ENCODE data around the gene EHD4.

DNA sequence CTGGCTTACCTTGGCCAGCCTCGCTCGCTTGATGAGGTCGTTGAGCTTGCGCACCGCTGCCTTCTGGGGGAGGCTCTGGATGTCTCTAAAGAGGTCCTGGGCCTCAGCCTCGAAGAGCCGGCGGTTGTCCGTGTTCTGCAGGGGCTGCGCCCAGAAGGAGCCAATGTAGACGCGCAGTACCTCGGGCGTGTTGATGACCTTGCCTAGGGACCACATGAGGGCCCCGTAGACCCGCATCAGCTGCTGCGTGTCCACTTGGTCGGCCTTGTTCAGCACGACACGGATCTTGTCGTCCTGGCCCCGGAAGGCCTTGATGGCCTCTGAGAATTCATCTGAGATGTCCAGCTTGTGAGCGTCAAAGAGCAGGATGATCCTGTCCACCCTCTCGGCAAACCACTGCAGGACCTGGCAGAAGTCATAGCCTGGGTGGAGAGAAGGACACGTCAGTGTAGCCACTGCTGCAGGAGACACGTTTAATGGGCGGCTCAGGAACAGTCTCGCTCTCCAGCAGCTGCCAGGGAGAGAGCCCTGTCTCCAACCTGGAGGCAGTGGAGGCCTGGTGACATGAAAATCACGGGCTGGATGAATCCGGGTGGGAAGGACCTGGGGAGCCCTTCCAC is 53.0 kb downstream of the EHD4 start:
- no peak for TF ChIP-seq POLR2A (IDR thresholded peaks at IDR 0.05)
- TF ChIP-seq, protein P1, sequence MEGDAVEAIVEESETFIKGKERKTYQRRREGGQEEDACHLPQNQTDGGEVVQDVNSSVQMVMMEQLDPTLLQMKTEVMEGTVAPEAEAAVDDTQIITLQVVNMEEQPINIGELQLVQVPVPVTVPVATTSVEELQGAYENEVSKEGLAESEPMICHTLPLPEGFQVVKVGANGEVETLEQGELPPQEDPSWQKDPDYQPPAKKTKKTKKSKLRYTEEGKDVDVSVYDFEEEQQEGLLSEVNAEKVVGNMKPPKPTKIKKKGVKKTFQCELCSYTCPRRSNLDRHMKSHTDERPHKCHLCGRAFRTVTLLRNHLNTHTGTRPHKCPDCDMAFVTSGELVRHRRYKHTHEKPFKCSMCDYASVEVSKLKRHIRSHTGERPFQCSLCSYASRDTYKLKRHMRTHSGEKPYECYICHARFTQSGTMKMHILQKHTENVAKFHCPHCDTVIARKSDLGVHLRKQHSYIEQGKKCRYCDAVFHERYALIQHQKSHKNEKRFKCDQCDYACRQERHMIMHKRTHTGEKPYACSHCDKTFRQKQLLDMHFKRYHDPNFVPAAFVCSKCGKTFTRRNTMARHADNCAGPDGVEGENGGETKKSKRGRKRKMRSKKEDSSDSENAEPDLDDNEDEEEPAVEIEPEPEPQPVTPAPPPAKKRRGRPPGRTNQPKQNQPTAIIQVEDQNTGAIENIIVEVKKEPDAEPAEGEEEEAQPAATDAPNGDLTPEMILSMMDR (IDR thresholded peaks at IDR 0.05), result no peak
